ENCODE results near the gene NCAM1. TPM values are rescaled to one million over a fixed set of nuclear protein-coding genes. Genes with fewer than 3 reads are reported as not detected.

The NCAM1 gene
- total RNA-seq, 3 donors from 2014 or later = 3.6 to 17.9 (median 6.1) TPM

GRCh38 chr11:112942966-112943643 is 18.1 kb upstream of the NCAM1 start:
- no peak overlapping the region for H3K27ac ChIP-seq
- intact Hi-C loops (cut with DNase I; ENCODE audit: low total_unique reads) = no loop called here
- no peaks in the 10 kb centered on the region for H3K27me3 ChIP-seq
- no peak overlapping the region for H3K4me3 ChIP-seq
- no peak for TF ChIP-seq POLR2AphosphoS5 (IDR thresholded peaks at IDR 0.05)
- no peak for TF ChIP-seq CTCF (IDR thresholded peaks at IDR 0.05)
- no peak for TF ChIP-seq POLR2A (IDR thresholded peaks at IDR 0.05)
- H3K36me3 ChIP-seq = no peaks in the 10 kb centered on the region
- H3K9me3 ChIP-seq = no peaks in the 10 kb centered on the region
- no peaks in the 10 kb centered on the region for H3K4me1 ChIP-seq
- no peak for DNase-seq (ENCODE audit: low spot score in 2 of 2)

- Histone ChIP-seq H3K4me1 (no peaks in the 10 kb centered on the region), H3K36me3 (no peaks in the 10 kb centered on the region), H3K4me3 (no peak overlapping the region), H3K9me3 (no peaks in the 10 kb centered on the region), H3K27me3 (no peaks in the 10 kb centered on the region), H3K27ac (no peak overlapping the region)
- no peak for TF ChIP-seq POLR2AphosphoS5 (IDR thresholded peaks at IDR 0.05)
- TF ChIP-seq CTCF (IDR thresholded peaks at IDR 0.05) = no peak
- no peak for TF ChIP-seq POLR2A (IDR thresholded peaks at IDR 0.05)
- intact Hi-C loops (cut with DNase I; ENCODE audit: low total_unique reads) = no loop called here
- DNase-seq (ENCODE audit: low spot score in 2 of 2) = no peak
Measured at GRCh38 chr11:112946866-112947265, 14.4 kb upstream of the NCAM1 start.

- H3K4me1 ChIP-seq = no peaks in the 10 kb centered on the region
- intact Hi-C loops (cut with DNase I; ENCODE audit: low total_unique reads) = no loop called here
- no peaks in the 10 kb centered on the region for H3K36me3 ChIP-seq
- no peak overlapping the region for H3K4me3 ChIP-seq
- no peaks in the 10 kb centered on the region for H3K27me3 ChIP-seq
- H3K9me3 ChIP-seq = no peaks in the 10 kb centered on the region
- H3K27ac ChIP-seq = no peak overlapping the region
- TF ChIP-seq CTCF (IDR thresholded peaks at IDR 0.05) = no peak
- no peak for TF ChIP-seq POLR2AphosphoS5 (IDR thresholded peaks at IDR 0.05)
- TF ChIP-seq POLR2A (IDR thresholded peaks at IDR 0.05) = no peak
- DNase-seq (ENCODE audit: low spot score in 2 of 2) = no peak
Measured at GRCh38 chr11:112949781-112950575, 11.2 kb upstream of the NCAM1 start.

- peaks cover 5 to 29% of the 10 kb centered on the region in 2 donors for H3K27me3 ChIP-seq
- H3K4me1 ChIP-seq = peaks cover 0 to 15% of the 10 kb centered on the region in 2 donors
- no peak for DNase-seq (ENCODE audit: low spot score in 2 of 2)
- TF ChIP-seq CTCF (IDR thresholded peaks at IDR 0.05) (no peak), POLR2AphosphoS5 (IDR thresholded peaks at IDR 0.05) (no peak), POLR2A (IDR thresholded peaks at IDR 0.05) (no peak)
- H3K36me3 ChIP-seq = no peaks in the 10 kb centered on the region
- no peak overlapping the region for H3K4me3 ChIP-seq
- no peak overlapping the region for H3K27ac ChIP-seq
- no peaks in the 10 kb centered on the region for H3K9me3 ChIP-seq
- intact Hi-C loops (cut with DNase I; ENCODE audit: low total_unique reads) = no loop called here
Measured at GRCh38 chr11:112958670-112959069, 2.5 kb upstream of the NCAM1 start.
